Muscle of arm (tissue), 14 donors: ENCODE data around the gene NDUFA7. TPM values are rescaled to one million over a fixed set of nuclear protein-coding genes. Genes with fewer than 3 reads are reported as not detected.
"Not testable (repeated sequence)": the region's sequence is repeated elsewhere in the genome, so short reads cannot be mapped to it uniquely, and the experiment has no call there.

Experiments
- DNase-seq: peaks from one replicate; pipeline ENCODE4 v3.0.0-alpha.2; 2013
- long read RNA-seq, 11 donors: transcript quantifications; one replicate each; lab custom pipeline, GENCODE V29; 2026
- polyA plus RNA-seq, 12 donors: library from polyadenylated mRNA; unstranded; fragments of 120-200 nt; gene quantifications; one replicate each; pipeline ENCODE4 v1.2.1, GENCODE V29; 2013; ENCODE audit not compliant: insufficient read length in 12 of 12

The NDUFA7 gene
- 10 to 100 TPM in 11 of 12 donors, not detected in 1; 28.8 to 49.3 (median 39.5) TPM for polyA plus RNA-seq
- long read RNA-seq, donor 1, transcript NDUFA7-205 (2 exons, 547 nt) = minor isoform, 5 of 108 reads
- long read RNA-seq, donor 1, transcript NDUFA7-201 (4 exons, 601 nt) = major isoform, 82 of 108 reads
- long read RNA-seq, donor 1, partial matches to known transcripts = 18 of 108 reads
- long read RNA-seq, donor 1, other reads (novel, unspliced or antisense) = 0 of 108 reads
- long read RNA-seq, donor 2, transcript NDUFA7-201 (4 exons, 601 nt) = major isoform, 58 of 66 reads
- long read RNA-seq, donor 2, transcript NDUFA7-205 (2 exons, 547 nt) = minor isoform, 8 of 66 reads
- long read RNA-seq, donor 2, partial matches to known transcripts = 0 of 66 reads
- long read RNA-seq, donor 2, other reads (novel, unspliced or antisense) = 0 of 66 reads
- long read RNA-seq, donor 3, transcript NDUFA7-205 (2 exons, 547 nt) = minor isoform, 6 of 44 reads
- long read RNA-seq, donor 3, transcript NDUFA7-201 (4 exons, 601 nt) = major isoform, 38 of 44 reads
- long read RNA-seq, donor 3, partial matches to known transcripts = 0 of 44 reads
- long read RNA-seq, donor 3, other reads (novel, unspliced or antisense) = 0 of 44 reads
- long read RNA-seq, donor 4, transcript NDUFA7-201 (4 exons, 601 nt) = major isoform, 26 of 26 reads
- long read RNA-seq, donor 4, partial matches to known transcripts = 0 of 26 reads
- long read RNA-seq, donor 4, other reads (novel, unspliced or antisense) = 0 of 26 reads
- long read RNA-seq, donor 5, transcript NDUFA7-201 (4 exons, 601 nt) = major isoform, 54 of 58 reads
- long read RNA-seq, donor 5, partial matches to known transcripts = 0 of 58 reads
- long read RNA-seq, donor 5, other reads (novel, unspliced or antisense) = 0 of 58 reads
- long read RNA-seq, donor 6, transcript NDUFA7-205 (2 exons, 547 nt) = minor isoform, 8 of 43 reads
- long read RNA-seq, donor 6, transcript NDUFA7-201 (4 exons, 601 nt) = major isoform, 35 of 43 reads
- long read RNA-seq, donor 6, partial matches to known transcripts = 0 of 43 reads
- long read RNA-seq, donor 6, other reads (novel, unspliced or antisense) = 0 of 43 reads
- long read RNA-seq, donor 7, transcript NDUFA7-201 (4 exons, 601 nt) = major isoform, 26 of 31 reads
- long read RNA-seq, donor 7, transcript NDUFA7-205 (2 exons, 547 nt) = minor isoform, 5 of 31 reads
- long read RNA-seq, donor 7, partial matches to known transcripts = 0 of 31 reads
- long read RNA-seq, donor 7, other reads (novel, unspliced or antisense) = 0 of 31 reads
- long read RNA-seq, donor 8, transcript NDUFA7-201 (4 exons, 601 nt) = major isoform, 49 of 54 reads
- long read RNA-seq, donor 8, partial matches to known transcripts = 0 of 54 reads
- long read RNA-seq, donor 8, other reads (novel, unspliced or antisense) = 0 of 54 reads
- long read RNA-seq, donor 9, transcript NDUFA7-201 (4 exons, 601 nt) = major isoform, 33 of 37 reads
- long read RNA-seq, donor 9, partial matches to known transcripts = 0 of 37 reads
- long read RNA-seq, donor 9, other reads (novel, unspliced or antisense) = 0 of 37 reads
- long read RNA-seq, donor 10, transcript NDUFA7-201 (4 exons, 601 nt) = major isoform, 57 of 66 reads
- long read RNA-seq, donor 10, partial matches to known transcripts = 5 of 66 reads
- long read RNA-seq, donor 10, other reads (novel, unspliced or antisense) = 0 of 66 reads
- long read RNA-seq, donor 11, transcript NDUFA7-201 (4 exons, 601 nt) = major isoform, 64 of 68 reads
- long read RNA-seq, donor 11, partial matches to known transcripts = 0 of 68 reads
- long read RNA-seq, donor 11, other reads (novel, unspliced or antisense) = 0 of 68 reads

DNA sequence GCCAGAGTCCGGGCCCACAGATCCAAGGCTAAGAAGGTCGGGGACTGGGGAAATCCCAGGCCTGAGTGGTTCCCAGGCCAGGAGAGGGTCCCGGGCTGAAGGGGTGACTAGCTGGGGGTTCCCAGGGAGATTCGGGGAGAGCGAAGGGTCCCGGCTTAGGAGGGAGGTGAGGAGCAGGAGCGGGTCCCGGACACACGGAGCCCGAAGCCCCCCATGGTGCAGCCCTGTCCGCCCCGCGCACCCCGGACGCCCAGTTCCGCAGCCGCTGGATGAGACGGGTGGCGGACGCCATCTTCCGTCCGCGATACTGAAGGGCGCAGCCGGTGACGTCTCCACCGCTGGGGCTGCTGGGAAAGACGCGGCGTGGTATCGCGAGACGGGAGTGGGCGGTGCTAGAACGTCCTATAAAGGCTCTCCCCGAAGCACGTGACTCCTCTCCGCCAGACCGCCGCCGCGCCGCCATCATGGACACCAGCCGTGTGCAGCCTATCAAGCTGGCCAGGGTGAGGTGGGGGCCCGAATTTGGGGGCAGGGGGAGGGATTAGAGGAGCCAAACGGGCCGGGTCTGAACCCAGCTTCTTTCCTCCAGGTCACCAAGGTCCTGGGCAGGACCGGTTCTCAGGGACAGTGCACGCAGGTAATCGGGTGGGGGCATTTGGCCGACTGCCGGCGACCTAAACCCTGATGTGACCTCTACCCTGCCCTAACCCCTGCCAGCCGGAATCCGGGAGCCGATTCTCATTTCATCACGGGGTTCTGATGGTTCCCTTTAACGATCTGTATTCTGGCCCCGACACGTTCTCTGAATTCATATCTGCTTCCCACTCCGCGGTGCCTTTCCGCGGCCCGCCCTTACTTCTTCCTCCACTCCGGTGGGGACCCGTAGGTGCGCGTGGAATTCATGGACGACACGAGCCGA is at the start of gene NDUFA7, which contains the start of gene RPS28:
NDUFA7 (minus strand) TSS at position 309 of the 919 bp plus-strand sequence; CDS start at position 292, 17 bp downstream.
RPS28 (plus strand) TSS at position 430 of the 919 bp plus-strand sequence; CDS start at position 465, 35 bp downstream.
- DNase-seq = peak; percentile 99

DNA sequence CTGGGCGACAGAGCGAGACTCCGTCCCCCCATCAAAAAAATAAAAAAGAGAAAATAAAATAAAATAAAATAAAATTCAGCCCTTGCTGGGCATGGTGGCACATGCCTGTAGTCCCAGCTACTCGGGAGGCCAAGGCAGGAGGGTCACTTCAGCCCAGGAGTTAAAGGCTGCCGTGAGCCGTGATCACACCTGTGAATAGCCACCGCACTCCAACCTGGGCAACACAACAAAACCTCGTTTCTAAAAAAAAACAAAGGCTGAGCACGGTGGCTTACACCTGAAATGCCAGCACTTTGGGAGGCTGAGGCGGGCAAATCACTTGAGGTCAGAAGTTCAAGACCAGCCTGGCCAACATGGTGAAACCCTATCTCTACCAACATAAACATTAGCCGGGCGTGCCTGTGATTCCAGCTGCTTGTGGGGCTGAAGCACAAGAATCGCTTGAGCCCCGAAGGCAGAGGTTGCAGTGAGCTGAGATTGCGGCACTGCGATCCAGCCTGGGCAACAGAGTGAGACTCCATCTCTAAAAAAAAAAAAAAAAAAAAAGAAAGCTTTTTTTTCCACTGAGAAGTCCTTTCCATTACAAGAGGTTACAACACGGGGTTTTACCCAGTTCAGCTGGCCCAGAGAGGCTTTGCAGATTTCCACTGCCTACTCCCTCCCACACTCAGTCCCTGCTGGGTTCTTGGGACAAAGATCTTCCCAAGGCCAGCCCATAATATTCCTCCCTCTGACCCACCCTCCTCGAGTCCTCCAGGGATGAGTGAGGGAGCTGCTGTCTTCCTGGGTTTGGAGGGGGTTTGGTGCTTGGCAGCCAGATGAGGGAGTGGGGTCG is 49.2 kb upstream of the NDUFA7 start:
- no peak for DNase-seq

DNA sequence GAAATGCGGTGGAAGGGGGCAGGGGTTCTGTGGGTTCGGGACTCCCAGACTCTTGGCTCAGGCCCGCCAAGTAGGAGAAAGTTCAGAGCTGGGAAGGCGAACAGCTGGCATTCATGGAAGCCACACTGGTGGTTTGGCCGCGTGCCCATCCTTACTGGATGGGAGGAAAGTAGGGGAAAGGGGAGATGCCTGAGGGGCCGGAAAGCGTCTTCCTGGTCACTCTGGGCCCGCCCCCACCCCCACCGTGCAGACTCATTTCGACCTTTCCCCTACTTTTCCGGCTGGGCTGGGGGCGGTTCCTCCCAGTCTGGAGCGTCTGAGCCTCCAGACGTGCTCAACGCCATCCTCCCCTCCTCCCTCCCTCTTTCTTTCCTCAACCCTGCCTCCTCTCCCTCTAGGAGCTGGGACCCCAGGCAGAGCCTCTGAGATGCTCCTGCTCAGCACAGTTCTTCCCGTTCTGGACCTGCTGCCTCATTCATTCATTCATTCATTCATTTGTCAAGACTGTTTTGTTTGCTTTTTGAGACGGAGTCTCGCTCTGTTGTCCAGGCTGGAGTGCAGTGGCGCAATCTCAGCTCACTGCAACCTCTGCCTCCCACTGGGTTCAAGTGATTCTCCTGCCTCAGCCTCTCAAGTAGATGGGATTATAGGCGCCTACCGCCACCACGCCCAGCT is 46.3 kb upstream of the NDUFA7 start:
- DNase-seq = peak; percentile 79

DNA sequence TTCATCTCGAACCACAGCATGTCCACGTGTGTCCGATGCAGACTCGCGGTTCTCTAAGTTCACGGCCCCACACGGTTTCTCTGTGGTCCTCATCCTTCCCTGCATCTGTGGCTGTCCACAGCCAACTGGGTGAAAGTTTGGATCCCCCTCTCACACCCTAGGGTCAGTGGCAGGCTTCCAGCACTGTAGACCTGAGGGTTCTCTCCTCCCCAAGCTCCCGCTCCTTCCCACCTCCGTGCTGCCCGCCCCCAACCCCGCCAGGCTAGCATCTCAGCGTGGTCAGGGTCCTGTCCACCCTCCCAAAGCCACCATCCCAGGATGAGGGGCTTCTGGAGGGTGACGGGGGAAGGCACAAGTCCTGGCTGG is 45.8 kb upstream of the NDUFA7 start:
- no peak for DNase-seq

DNA sequence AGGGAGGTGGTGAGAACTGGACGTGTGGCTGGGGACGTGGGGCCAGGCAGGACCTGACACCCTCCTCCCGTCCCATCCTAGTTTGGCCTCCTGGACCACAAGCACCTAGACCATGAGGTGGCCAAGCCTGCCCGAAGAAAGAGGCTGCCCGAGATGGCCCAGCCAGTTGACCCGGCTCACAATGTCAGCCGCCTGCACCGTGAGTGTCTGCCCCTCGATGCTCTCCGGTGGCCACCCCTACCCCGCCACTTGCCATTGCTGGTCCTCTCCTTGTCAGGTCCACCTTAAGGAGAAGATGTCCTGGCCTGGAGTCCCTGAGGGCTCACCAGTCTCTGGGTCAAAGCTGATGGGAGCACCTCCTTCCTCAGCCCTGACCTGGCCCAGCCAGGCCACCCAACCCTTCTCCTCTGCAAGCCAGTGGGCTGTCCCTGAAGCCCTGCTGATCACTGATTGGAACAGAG is 45.0 kb upstream of the NDUFA7 start:
- no peak for DNase-seq

DNA sequence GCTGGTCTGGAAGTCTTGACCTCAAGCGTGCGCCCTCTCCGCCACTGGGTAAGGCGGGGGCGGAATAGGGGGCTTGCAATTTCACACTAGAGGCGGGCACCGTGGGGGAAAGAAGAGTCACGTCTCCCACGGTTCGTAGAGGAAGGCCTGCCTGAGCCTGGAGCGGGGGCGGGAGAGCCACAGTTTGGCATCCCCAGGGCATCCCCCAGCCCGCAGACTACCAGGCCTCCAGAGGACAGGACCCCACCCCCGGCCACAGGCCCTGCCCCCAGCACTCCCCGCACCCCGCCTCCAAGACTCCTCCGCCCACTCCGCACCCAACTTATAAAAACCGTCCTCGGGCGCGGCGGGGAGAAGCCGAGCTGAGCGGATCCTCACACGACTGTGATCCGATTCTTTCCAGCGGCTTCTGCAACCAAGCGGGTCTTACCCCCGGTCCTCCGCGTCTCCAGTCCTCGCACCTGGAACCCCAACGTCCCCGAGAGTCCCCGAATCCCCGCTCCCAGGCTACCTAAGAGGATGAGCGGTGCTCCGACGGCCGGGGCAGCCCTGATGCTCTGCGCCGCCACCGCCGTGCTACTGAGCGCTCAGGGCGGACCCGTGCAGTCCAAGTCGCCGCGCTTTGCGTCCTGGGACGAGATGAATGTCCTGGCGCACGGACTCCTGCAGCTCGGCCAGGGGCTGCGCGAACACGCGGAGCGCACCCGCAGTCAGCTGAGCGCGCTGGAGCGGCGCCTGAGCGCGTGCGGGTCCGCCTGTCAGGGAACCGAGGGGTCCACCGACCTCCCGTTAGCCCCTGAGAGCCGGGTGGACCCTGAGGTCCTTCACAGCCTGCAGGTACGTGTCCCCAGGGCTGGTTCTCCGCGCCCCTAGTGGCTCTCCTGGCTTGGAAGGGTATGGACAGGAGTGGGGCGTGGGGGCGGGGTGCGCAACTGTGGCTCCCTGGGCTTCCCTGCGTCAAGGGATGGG is 42.9 kb upstream of the NDUFA7 start, which contains the start of gene ANGPTL4:
ANGPTL4 (plus strand) TSS at position 353 of the 969 bp plus-strand sequence; CDS start at position 520, 167 bp downstream.
- DNase-seq = peak; percentile 55

DNA sequence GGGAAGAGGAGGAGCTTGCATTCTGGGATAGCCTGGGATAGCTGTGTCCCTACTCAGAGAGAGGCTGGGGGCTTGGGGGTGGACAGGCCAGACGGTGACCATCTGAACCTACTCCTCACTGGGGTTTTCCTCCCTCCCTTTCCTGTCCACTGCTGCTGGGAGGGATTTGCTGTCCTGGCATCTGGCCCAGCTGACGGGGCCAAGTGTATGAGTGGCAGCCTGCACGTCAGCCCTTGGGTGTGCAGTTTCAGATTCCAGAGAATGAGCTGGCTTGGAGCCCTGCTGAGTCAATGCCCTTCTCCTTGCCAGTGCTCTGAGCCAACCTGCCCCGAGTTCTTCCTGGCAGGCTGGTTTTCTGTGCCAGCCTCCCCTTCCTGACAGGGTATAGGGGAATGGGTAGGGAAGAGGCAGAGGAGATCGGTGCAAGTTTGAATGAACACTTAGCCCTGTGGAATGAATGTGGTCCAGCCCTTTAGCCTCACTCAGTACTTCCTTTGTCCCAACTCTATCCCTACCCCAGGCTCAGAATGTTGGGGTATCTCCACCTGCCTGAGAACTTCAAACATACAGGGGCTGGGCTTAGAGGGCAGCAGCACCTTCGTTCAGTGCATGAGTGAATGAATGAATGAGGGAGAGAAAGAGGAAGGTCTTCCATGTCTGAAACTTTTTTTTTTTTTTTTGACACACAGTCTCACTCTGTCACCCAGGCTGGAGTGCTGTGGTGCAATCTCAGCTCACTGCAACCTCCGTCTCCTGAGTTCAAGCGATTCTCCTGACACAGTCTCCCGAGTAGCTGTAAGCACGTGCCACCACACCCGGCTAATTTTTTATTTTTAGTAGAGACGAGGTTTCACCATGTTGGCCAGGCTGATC is 41.0 kb upstream of the NDUFA7 start:
- peak; percentile 85 for DNase-seq

DNA sequence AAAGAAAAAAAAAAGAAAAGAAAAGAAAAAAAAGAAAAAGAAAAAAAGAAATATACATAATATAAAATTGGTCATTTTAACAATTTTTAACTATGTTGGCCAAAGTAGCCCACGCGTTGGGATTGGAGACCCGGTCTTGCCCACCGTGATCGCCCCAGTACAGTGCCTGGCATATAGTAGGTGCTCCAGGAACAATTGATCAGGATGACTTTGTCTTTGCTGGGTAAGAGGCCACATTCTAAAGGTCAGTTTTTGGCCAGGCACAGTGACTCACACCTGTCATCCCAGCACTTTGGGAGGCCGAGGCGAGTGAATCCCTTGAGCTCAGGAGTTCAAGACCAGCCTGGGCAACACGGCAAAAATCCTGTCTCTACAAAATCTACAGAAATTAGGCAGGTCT is 39.0 kb upstream of the NDUFA7 start:
- DNase-seq = no peak

DNA sequence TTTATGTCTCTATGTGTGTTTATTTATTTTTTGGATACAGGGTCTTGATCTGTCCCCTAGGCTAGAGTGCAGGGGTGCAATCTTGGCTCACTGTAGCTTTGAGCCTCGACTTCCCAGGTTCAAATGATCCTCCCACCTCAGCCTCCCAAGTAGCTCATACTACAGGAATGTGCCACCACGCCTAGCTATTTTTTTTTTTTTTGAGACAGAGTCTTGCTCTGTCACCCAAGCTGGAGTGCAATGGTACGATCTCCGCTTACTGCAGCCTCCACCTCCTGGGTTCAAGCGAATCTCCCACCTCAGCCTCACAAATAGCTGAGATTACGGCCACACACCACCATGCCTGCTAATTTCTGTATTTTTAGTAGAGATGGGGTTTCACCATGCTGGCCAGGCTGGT is 37.8 kb upstream of the NDUFA7 start:
- no peak for DNase-seq

DNA sequence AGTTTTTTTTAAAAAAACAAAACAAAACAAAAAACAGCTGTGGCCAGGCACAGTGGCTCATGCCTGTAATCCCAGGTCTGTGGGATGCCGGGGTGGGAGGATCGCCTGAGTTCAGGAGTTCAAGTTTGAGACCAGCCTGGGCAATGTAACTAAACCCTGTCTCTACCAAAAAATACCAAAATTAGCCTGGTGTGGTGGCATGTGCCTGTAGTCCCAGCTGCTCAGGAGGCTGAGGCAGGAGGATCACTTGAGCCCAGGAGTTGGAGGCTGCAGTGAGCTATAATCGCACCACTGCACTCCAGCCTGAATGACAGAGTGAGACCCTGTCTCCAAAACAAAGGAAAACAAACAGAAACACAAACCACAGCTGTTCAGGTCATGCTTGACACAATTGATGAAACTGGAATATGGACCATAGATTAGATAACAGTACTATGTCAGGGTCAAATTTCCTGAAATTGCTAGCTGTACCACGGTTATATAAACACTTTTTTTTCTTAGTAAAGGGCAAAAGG is 35.9 kb upstream of the NDUFA7 start:
- DNase-seq = no peak

DNA sequence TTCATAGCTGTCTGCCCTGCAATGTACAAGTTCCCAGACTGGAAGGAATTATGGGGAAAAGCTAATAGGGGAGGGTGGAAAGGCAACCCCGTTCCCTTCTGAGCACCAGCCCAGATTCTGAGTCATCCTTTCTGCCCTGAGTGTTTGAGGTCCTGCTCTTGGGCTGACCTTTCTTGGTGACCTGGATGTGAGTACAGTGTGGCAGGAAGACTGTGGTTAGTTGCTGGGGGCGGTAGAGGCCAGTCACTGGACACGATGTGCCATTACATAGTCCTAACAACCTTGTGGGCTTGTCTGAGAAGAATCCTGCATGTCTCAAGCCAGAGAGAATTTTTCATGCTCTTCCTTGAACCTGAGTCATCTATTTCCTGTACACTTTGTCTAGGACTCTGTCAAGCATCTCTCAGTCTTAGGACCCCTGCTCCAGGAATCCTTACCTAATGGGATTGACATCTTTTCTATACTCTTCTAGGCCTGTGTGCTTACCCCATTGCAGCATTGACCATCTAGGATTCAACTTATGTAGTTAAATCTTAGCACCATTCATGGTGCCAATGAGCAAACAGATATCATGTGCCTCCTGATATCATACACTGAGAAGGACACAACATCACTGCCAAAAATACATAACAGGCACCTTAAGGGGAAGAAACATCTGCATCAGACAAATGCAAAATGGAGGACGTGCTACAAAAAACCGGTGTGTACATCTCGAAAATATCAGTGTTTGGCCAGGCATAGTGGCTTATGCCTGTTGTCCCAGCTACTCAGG is 34.6 kb upstream of the NDUFA7 start:
- DNase-seq = no peak

DNA sequence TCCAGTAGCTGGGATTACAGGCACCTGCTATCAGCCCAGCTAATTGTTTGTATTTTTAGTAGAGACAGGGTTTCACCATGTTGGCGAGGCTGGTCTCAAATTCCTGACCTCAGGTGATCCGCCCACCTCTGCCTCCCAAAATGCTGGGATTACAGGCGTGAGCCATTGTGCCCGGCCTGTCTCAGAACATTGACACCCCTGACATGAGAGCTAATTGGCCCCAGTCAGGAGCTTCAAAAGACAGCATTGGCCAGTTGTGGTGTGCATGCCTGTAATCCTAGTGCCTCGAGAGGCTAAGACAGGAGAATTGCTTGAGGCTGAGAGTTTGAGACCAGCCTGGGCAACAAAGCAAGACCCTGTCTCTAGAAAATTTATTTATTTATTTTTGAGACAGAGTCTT is 31.7 kb upstream of the NDUFA7 start:
- DNase-seq = not testable (repeated sequence)

DNA sequence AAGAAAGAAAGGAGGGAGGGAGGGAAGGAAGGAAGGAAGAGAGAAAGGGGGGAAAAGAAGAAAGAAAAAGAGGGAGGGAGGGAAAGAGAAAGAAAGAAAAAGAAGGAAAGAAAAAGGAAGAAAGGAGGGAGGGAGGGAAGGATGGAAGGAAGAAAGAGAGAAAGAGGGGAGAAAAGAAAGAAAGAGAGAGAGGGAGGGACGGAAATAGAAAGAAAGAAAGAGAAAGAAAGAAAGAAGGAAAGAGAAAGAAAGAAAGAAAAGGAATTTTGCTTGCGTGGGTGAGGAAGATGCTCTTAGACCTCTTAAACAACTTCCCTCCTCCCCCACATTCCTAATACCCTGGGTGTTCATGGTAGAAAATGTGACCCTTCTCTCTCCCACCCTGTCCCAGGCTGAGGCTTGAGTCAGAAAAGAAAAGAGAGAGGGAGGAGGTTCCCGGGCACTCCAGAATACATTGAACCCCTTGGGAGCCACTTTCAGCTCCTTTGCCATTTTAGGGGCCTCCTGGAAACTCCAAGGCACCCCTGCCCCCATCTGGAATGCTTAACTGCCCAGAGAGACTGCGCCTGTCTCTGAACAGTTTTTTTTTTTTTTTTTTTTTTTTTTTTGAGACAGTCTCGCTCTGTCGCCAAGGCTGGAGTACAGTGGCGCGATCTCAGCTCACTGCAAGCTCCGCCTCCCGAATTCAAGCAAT is 31.1 kb upstream of the NDUFA7 start:
- DNase-seq = no peak
